ENCODE results near the gene ZAP70. TPM values are rescaled to one million over a fixed set of nuclear protein-coding genes. Genes with fewer than 3 reads are reported as not detected.

The ZAP70 gene
- total and polyA plus RNA-seq, 2 donors (not counting 3 experiments of a cell fraction or from before 2014, with no cell fraction given): 0.14 TPM; not detected in 1

GRCh38 chr2:97739020-97739892 is 25.9 kb downstream of the ZAP70 start:
- Histone ChIP-seq H2AFZ (ENCODE audit: low read depth, low read length) (no peak overlapping the region), H3K9me1 (replicated peaks; ENCODE audit: control insufficient read depth, extremely low read depth, insufficient read depth, low read length) (no peaks in the 10 kb centered on the region), H3K4me1 (ENCODE audit: control insufficient read depth, extremely low read depth, insufficient read depth, low read length) (peaks cover 7% of the 10 kb centered on the region), H3K27me3 (ENCODE audit: control insufficient read depth in 2 of 2, insufficient read depth in 2 of 2, low read length in 2 of 2) (no peaks in the 10 kb centered on the region), H3K36me3 (ENCODE audit: control insufficient read depth in 2 of 2, extremely low read depth in 1 of 2, insufficient read depth in 2 of 2, low read length in 2 of 2) (no peaks in the 10 kb centered on the region), H3K27ac (ENCODE audit: insufficient read depth, low read depth, low read length) (no peak overlapping the region), H3K4me2 (ENCODE audit: insufficient read depth, low read length) (no peak overlapping the region), H3K9ac (replicated peaks; ENCODE audit: extremely low read depth, insufficient read depth, low read length) (no peak overlapping the region), H3K79me2 (ENCODE audit: control insufficient read depth, insufficient read depth, low read length) (no peaks in the 10 kb centered on the region), H3K4me3 (replicated peaks in 1 of 3; ENCODE audit: insufficient read depth in 1 of 3, low read depth in 1 of 3, low read length in 3 of 3) (no peak overlapping the region), H4K20me1 (replicated peaks; ENCODE audit: control insufficient read depth, extremely low read depth, insufficient read depth, low read length) (no peaks in the 10 kb centered on the region), H3K9me3 (replicated peaks; ENCODE audit: control insufficient read depth, insufficient read depth, low read length) (no peaks in the 10 kb centered on the region)
- ChIA-PET CTCF (interaction anchor here (1.9 to 3.3 kb wide), 5 partner anchors 9 to 646 kb away, joined by 9 to 39 read pairs (median 16); no protein-coding TSS in a partner anchor), POLR2A (no interaction called here)
- DNase-seq (ENCODE audit: low read depth, low spot score) (no peak), FAIRE-seq (no peak)
- BruUV-seq (replicated peaks): no TSS peak
- TF ChIP-seq POLR2AphosphoS5 (IDR thresholded peaks at IDR 0.05; ENCODE audit: insufficient read depth, low read depth, low read length): no peak
- TF ChIP-seq GATA2 (IDR thresholded peaks at IDR 0.05; ENCODE audit: insufficient read depth, insufficient read length, low read depth, low read length): no peak
- no peak for TF ChIP-seq FOS (IDR thresholded peaks at IDR 0.05; ENCODE audit: borderline replicate concordance, insufficient read depth, low read length)
- TF ChIP-seq, protein P1, sequence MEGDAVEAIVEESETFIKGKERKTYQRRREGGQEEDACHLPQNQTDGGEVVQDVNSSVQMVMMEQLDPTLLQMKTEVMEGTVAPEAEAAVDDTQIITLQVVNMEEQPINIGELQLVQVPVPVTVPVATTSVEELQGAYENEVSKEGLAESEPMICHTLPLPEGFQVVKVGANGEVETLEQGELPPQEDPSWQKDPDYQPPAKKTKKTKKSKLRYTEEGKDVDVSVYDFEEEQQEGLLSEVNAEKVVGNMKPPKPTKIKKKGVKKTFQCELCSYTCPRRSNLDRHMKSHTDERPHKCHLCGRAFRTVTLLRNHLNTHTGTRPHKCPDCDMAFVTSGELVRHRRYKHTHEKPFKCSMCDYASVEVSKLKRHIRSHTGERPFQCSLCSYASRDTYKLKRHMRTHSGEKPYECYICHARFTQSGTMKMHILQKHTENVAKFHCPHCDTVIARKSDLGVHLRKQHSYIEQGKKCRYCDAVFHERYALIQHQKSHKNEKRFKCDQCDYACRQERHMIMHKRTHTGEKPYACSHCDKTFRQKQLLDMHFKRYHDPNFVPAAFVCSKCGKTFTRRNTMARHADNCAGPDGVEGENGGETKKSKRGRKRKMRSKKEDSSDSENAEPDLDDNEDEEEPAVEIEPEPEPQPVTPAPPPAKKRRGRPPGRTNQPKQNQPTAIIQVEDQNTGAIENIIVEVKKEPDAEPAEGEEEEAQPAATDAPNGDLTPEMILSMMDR (IDR thresholded peaks at IDR 0.05; ENCODE audit: extremely low read depth in 1 of 2, insufficient read depth in 1 of 2, low read depth in 1 of 2, low read length in 2 of 2): no peak
- TF ChIP-seq EZH2 (IDR thresholded peaks at IDR 0.05; ENCODE audit: borderline replicate concordance, low read depth, low read length, severe bottlenecking): no peak
- TF ChIP-seq, protein P2, sequence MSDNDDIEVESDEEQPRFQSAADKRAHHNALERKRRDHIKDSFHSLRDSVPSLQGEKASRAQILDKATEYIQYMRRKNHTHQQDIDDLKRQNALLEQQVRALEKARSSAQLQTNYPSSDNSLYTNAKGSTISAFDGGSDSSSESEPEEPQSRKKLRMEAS (IDR thresholded peaks at IDR 0.05; ENCODE audit: insufficient read depth, insufficient read length): no peak
- TF ChIP-seq POLR2A (IDR thresholded peaks at IDR 0.05; ENCODE audit: low read depth, low read length): no peak
- TF ChIP-seq JUN (IDR thresholded peaks at IDR 0.05; ENCODE audit: borderline replicate concordance, insufficient read depth, insufficient read length, low read depth): no peak
- TF ChIP-seq MYC (IDR thresholded peaks at IDR 0.05; ENCODE audit: low read depth, low read length): no peak
- intact Hi-C loops (cut with micrococcal nuclease) (no loop called here), dilution Hi-C loops (cut with MboI; ENCODE audit: extremely low pct_ligation_motif_present, low sequenced_read_pairs) (no loop called here)
